Heart right ventricle (tissue), 16 donors: Measurements from ENCODE around the gene DAPK1. TPM values are rescaled to one million over a fixed set of nuclear protein-coding genes. Genes with fewer than 3 reads are reported as not detected.

Source experiments
- ATAC-seq, 8 donors: fragments of 200-7000 bp; cut with Tn5 transposase; one replicate each; pipeline ENCODE4 v1.9.1; 2020; ENCODE audit warnings: mild to moderate bottlenecking in 8 of 8, moderate library complexity in 8 of 8, moderate number of reproducible peaks in 1 of 8
- DNase-seq, 2 donors: peaks; one replicate each; pipeline ENCODE4 v3.0.0-alpha.2; 2020
- H3K27ac ChIP-seq, 10 donors: fragments of 200-600 bp; sonication (generic) in 2 of 10; one replicate each; pipeline versions ENCODE4 v1.5.0 to v1.8.0; 2020 to 2022; ENCODE audit warnings: mild to moderate bottlenecking in 3 of 10
- H3K27me3 ChIP-seq, 7 donors: fragments of 200-600 bp; one replicate each; pipeline ENCODE4 v1.8.0; 2021 to 2022; ENCODE audit warnings: mild to moderate bottlenecking in 2 of 7
- H3K36me3 ChIP-seq, 9 donors: fragments of 200-600 bp; sonication (generic) in 1 of 9; one replicate each; pipeline versions ENCODE4 v1.5.0 to v1.8.0; 2020 to 2022; ENCODE audit warnings: mild to moderate bottlenecking in 2 of 9
- H3K4me1 ChIP-seq, 9 donors: fragments of 200-600 bp; sonication (generic) in 1 of 9; one replicate each; pipeline versions ENCODE4 v1.5.0 to v1.8.0; 2020 to 2022; ENCODE audit warnings: mild to moderate bottlenecking in 4 of 9
- H3K4me3 ChIP-seq, 10 donors: fragments of 200-600 bp; sonication (generic) in 2 of 10; one replicate each; pipeline versions ENCODE4 v1.5.0 to v1.8.0; 2020 to 2022; ENCODE audit warnings: mild to moderate bottlenecking in 7 of 10, moderate library complexity in 2 of 10
- H3K9me3 ChIP-seq, 11 donors: fragments of 200-600 bp in 10 of 11; sonication (generic) in 2 of 11; one replicate each; pipeline versions ENCODE4 v1.5.0 to v1.8.0; 2013 to 2022; ENCODE audit warnings: mild to moderate bottlenecking in 2 of 11, control low read depth in 1 of 11, moderate library complexity in 1 of 11
- CTCF ChIP-seq, 9 donors: fragments of 200-600 bp; sonication (generic) in 2 of 9; IDR thresholded peaks; one replicate each; pipeline versions ENCODE4 v1.5.0 to v1.8.0; 2021 to 2022; ENCODE audit warnings: antibody characterized with exemption in 9 of 9, mild to moderate bottlenecking in 5 of 9, moderate library complexity in 1 of 9
- WGBS, 2 donors: extraction: QIAGEN DNeasy Blood & Tissue Kit; methylation state at CpG; one replicate each; pipeline ENCODE4 v1.1.7; 2013; ENCODE audit warnings: inconsistent platforms in 1 of 2; 5-methylcytosine and 5-hydroxymethylcytosine counted together
- intact Hi-C, 10 donors: fragments of 100-400 bp; cut with DNase I; formaldehyde crosslinking; loops; one replicate each; pipeline versions ENCODE4 v1.11.1 to v1.14.2; 2022
- polyA plus RNA-seq, 2 donors: library from polyadenylated mRNA; stranded (reverse); fragments of 200-250 nt; gene quantifications; one replicate each; pipeline ENCODE4 v1.2.3, GENCODE V29; 2013
- total RNA-seq, 10 donors: library from RNA; stranded (reverse); fragmentation: NEBNext Ultra II Directional in 3 of 10; extraction: Animal tissue kit (Norgen Biotek cat#: 25700) in 3 of 10; gene quantifications; one replicate each; pipeline versions ENCODE4 v1.2.1 to v1.2.4, GENCODE V29; 2021 to 2023
- donor health status: Arrhythmogenic right ventricular cardiomyopathy.
- donor health status: ischemic (EF 13 %, LVEDD 7.1; RV severe dilation, severe dysfunction).
- donor health status: healthy with polysubstance abuse.
- donor health status: DM: no; HTN: yes; CAD: no.
- donor health status: DM: no; HTN: no; CAD: no.
- donor health status: ischemic (EF 25% LVEDD 6.9; RV normal size, moderate dysfunction).
- donor health status: ischemic (EF 25% LVEDD 5.7; RV mildly dilated, moderate dysfunction).
- donor health status: healthy.
- donor health status: DM: yes; HTN: yes; CAD: no.
- donor health status: Ischemic cardiomyopathy.
- donor health status: ischemic (EF 35%, LVEDD 5.7; RV mildly dilated, moderate dysfunction).
- donor health status: nonischemic (EF 11% LVEDD 7.7; RV severe dilation, severe dysfunction).
- donor health status: DM: yes; HTN: yes; CAD: no.
- donor health status: PGD.
- donor health status: ischemic (EF 29% LVEDD 5.4; RV normal size, mild dysfunction).
- donor health status: nonischemic (EF 23%, LVEDD 6.1; RV moderate dilation, normal function).

DAPK1 gene
- total and polyA plus RNA-seq, 12 donors = 1.1 to 15.5 (median 4.2) TPM

- WGBS, 2 donors = 93 to 94% methylated on average over 9 of the region's 9 CpGs
- ATAC-seq (no peak), DNase-seq (no peak)
- Histone ChIP-seq H3K4me3 (no peak overlapping the region), H3K9me3 (no peaks in the 10 kb centered on the region), H3K36me3 (peaks cover 0 to 52% (median 0%) of the 10 kb centered on the region in 9 donors), H3K27me3 (no peaks in the 10 kb centered on the region), H3K27ac (no peak overlapping the region), H3K4me1 (peaks cover 0 to 3% (median 0%) of the 10 kb centered on the region in 9 donors)
- TF ChIP-seq CTCF (IDR thresholded peaks at IDR 0.05) = no peak
- intact Hi-C loops = no loop called here
Measured at GRCh38 chr9:87702921-87703320, 205.3 kb downstream of the DAPK1 start.

- intact Hi-C loops = no loop called here
- no peak for ATAC-seq
- 92 to 96% methylated on average over 7 of the region's 7 CpGs for WGBS, 2 donors
Measured at GRCh38 chr9:87703636-87704276, 206.1 kb downstream of the DAPK1 start.

GRCh38 chr9:87704342-87704741 lies 206.7 kb downstream of the DAPK1 start:
- ATAC-seq = no peak
- no peak for DNase-seq
- peaks cover 0 to 17% (median 0%) of the 10 kb centered on the region in 9 donors for H3K4me1 ChIP-seq
- 76 to 82% methylated on average over 6 of the region's 6 CpGs for WGBS, 2 donors
- H3K27me3 ChIP-seq = no peaks in the 10 kb centered on the region
- no peak for TF ChIP-seq CTCF (IDR thresholded peaks at IDR 0.05)
- no peak overlapping the region for H3K4me3 ChIP-seq
- intact Hi-C loops = no loop called here
- no peak overlapping the region for H3K27ac ChIP-seq
- H3K36me3 ChIP-seq = peaks cover 0 to 38% (median 0%) of the 10 kb centered on the region in 9 donors
- no peaks in the 10 kb centered on the region for H3K9me3 ChIP-seq

More at GRCh38 chr9:87703636-87704276, 206.1 kb downstream of the DAPK1 start:
- DNase-seq = no peak
- Histone ChIP-seq H3K27ac (no peak overlapping the region), H3K36me3 (peaks cover 0 to 43% (median 0%) of the 10 kb centered on the region in 9 donors), H3K4me1 (peaks cover 0 to 11% (median 0%) of the 10 kb centered on the region in 9 donors), H3K9me3 (no peaks in the 10 kb centered on the region), H3K27me3 (no peaks in the 10 kb centered on the region), H3K4me3 (no peak overlapping the region)
- no peak for TF ChIP-seq CTCF (IDR thresholded peaks at IDR 0.05)

- H3K4me1 ChIP-seq = peaks cover 0 to 21% (median 0%) of the 10 kb centered on the region in 9 donors
- intact Hi-C loops = no loop called here
- no peaks in the 10 kb centered on the region for H3K27me3 ChIP-seq
- no peak for ATAC-seq
- whole genome bisulfite sequencing, 2 donors = 96 to 98% methylated on average over 39 of the region's 39 CpGs
- no peak for TF ChIP-seq CTCF (IDR thresholded peaks at IDR 0.05)
- no peak for DNase-seq
- H3K4me3 ChIP-seq = no peak overlapping the region
- H3K36me3 ChIP-seq = peaks cover 0 to 32% (median 0%) of the 10 kb centered on the region in 9 donors
- H3K27ac ChIP-seq = no peak overlapping the region
- H3K9me3 ChIP-seq = no peaks in the 10 kb centered on the region
Measured at GRCh38 chr9:87706066-87706739, 208.5 kb downstream of the DAPK1 start.
